ENCODE measurements around the gene GPR156. TPM values are rescaled to one million over a fixed set of nuclear protein-coding genes. Genes with fewer than 3 reads are reported as not detected.

The GPR156 gene
- total RNA-seq, 6 experiments from 2014 or later = 0.14 to 0.29 (median 0.21) TPM

- no peak overlapping the region for H3K27ac Mint-ChIP-seq
- H3K27me3 Mint-ChIP-seq (ENCODE audit: insufficient read depth) = no peaks in the 10 kb centered on the region; the same call in 1 of the 2 replicates
- H3K36me3 Mint-ChIP-seq (ENCODE audit: low read depth) = peaks cover 7% of the 10 kb centered on the region
- no peak overlapping the region for H3K4me3 Mint-ChIP-seq
- DNase-seq = no peak
- H3K4me1 Mint-ChIP-seq (ENCODE audit: low read depth) = peaks cover 52% of the 10 kb centered on the region
- no peak for TF ChIP-seq CTCF (IDR thresholded peaks at IDR 0.05)
- no peaks in the 10 kb centered on the region for H3K9me3 Mint-ChIP-seq
Measured at GRCh38 chr3:120168038-120168437, 117.0 kb downstream of the GPR156 start.

GRCh38 chr3:120167488-120167887 lies 117.5 kb downstream of the GPR156 start:
- TF ChIP-seq CTCF (IDR thresholded peaks at IDR 0.05) = no peak
- no peak for DNase-seq

DNA sequence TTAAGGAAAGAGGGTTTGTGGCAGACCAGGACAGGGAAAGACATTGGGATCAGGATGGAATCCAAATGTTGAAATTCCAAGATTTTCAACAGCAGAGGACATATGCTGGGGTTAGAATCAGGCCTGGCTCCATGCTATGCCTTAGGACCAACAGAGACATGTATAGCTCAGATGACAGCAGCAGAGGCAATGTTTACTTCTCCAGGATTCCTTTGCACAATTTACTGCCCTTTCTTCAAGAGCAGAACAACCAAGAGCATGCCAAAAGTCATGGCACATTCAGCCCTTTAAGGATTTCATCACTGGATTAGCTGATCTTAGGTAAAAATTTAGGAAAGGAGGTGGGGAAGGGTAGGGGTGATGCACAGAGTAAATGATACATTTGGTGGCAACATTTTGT lies 121.2 kb downstream of the GPR156 start:
- TF ChIP-seq CTCF (IDR thresholded peaks at IDR 0.05) = no peak
- no peaks in the 10 kb centered on the region; the same call in 1 of the 2 replicates for H3K27me3 Mint-ChIP-seq (ENCODE audit: insufficient read depth)
- DNase-seq = no peak
- H3K4me3 Mint-ChIP-seq = no peak overlapping the region
- no peaks in the 10 kb centered on the region for H3K9me3 Mint-ChIP-seq
- H3K36me3 Mint-ChIP-seq (ENCODE audit: low read depth) = peaks cover 4% of the 10 kb centered on the region; the same call in 1 of the 2 replicates
- H3K4me1 Mint-ChIP-seq (ENCODE audit: low read depth) = peaks cover 50% of the 10 kb centered on the region
- H3K27ac Mint-ChIP-seq = no peak overlapping the region

More at GRCh38 chr3:120167488-120167887, 117.5 kb downstream of the GPR156 start:
- Mint-ChIP-seq H3K27ac (no peak overlapping the region), H3K27me3 (ENCODE audit: insufficient read depth) (no peaks in the 10 kb centered on the region; the same call in 1 of the 2 replicates), H3K4me3 (no peak overlapping the region), H3K36me3 (ENCODE audit: low read depth) (peaks cover 4% of the 10 kb centered on the region; the same call in 1 of the 2 replicates), H3K4me1 (ENCODE audit: low read depth) (peaks cover 50% of the 10 kb centered on the region), H3K9me3 (no peaks in the 10 kb centered on the region)

GRCh38 chr3:120163026-120163425 lies 122.0 kb downstream of the GPR156 start:
- Mint-ChIP-seq H3K9me3 (no peaks in the 10 kb centered on the region), H3K27me3 (ENCODE audit: insufficient read depth) (no peaks in the 10 kb centered on the region; the same call in 1 of the 2 replicates), H3K27ac (no peak overlapping the region), H3K36me3 (ENCODE audit: low read depth) (peaks cover 4% of the 10 kb centered on the region; the same call in 1 of the 2 replicates), H3K4me3 (no peak overlapping the region), H3K4me1 (ENCODE audit: low read depth) (peaks cover 54% of the 10 kb centered on the region)
- no peak for DNase-seq
- TF ChIP-seq CTCF (IDR thresholded peaks at IDR 0.05) = no peak

GRCh38 chr3:120162400-120162799 lies 122.6 kb downstream of the GPR156 start:
- Mint-ChIP-seq H3K4me3 (no peak overlapping the region), H3K36me3 (ENCODE audit: low read depth) (peaks cover 4% of the 10 kb centered on the region; the same call in 1 of the 2 replicates), H3K4me1 (ENCODE audit: low read depth) (peaks cover 55% of the 10 kb centered on the region), H3K27ac (peak overlapping the region; percentile 47), H3K27me3 (ENCODE audit: insufficient read depth) (no peaks in the 10 kb centered on the region; the same call in 1 of the 2 replicates), H3K9me3 (no peaks in the 10 kb centered on the region)
- peak; percentile 57 for DNase-seq
- TF ChIP-seq CTCF (IDR thresholded peaks at IDR 0.05) = no peak
